NAMALWA (cell line): ENCODE results near the gene ALDH3B1.

Source experiments
- DNase-seq: peaks from one replicate; pipeline ENCODE4 v3.0.0-alpha.2; 2015; ENCODE audit warnings: low spot score

The ALDH3B1 gene

GRCh38 chr11:68044145-68044813 is 34.2 kb downstream of the ALDH3B1 start:
- DNase-seq = no peak

GRCh38 chr11:68044898-68045351 is 34.8 kb downstream of the ALDH3B1 start:
- no peak for DNase-seq

GRCh38 chr11:68047437-68048290 is 37.5 kb downstream of the ALDH3B1 start:
- no peak for DNase-seq

GRCh38 chr11:68048681-68049508 is 38.8 kb downstream of the ALDH3B1 start:
- DNase-seq = no peak

GRCh38 chr11:68049509-68050370 is 39.6 kb downstream of the ALDH3B1 start:
- no peak for DNase-seq

- DNase-seq = no peak
These were observed 40.3 kb downstream of the ALDH3B1 start for GRCh38 chr11:68050371-68050841.

GRCh38 chr11:68051191-68052136 is 41.3 kb downstream of the ALDH3B1 start:
- DNase-seq = no peak

GRCh38 chr11:68052137-68052873 is 42.2 kb downstream of the ALDH3B1 start:
- no peak for DNase-seq

GRCh38 chr11:68053117-68053516 is 43.0 kb downstream of the ALDH3B1 start:
- DNase-seq = no peak

GRCh38 chr11:68053981-68054812 is 44.1 kb downstream of the ALDH3B1 start:
- DNase-seq = no peak

- DNase-seq = no peak
These were observed 46.5 kb downstream of the ALDH3B1 start for GRCh38 chr11:68056317-68057285.

- DNase-seq = no peak
These were observed 47.7 kb downstream of the ALDH3B1 start for GRCh38 chr11:68057807-68058206.

GRCh38 chr11:68061508-68061907 is 51.4 kb downstream of the ALDH3B1 start:
- no peak for DNase-seq

- DNase-seq = no peak
These were observed 54.8 kb downstream of the ALDH3B1 start for GRCh38 chr11:68064926-68065325.

- no peak for DNase-seq
These were observed 55.7 kb downstream of the ALDH3B1 start for GRCh38 chr11:68065841-68066240.

- DNase-seq = no peak
These were observed 56.6 kb downstream of the ALDH3B1 start for GRCh38 chr11:68066742-68067141.

- no peak for DNase-seq
These were observed 57.9 kb downstream of the ALDH3B1 start for GRCh38 chr11:68067991-68068390.
